MCF 10A (cell line): ENCODE results near the gene ZBP1. TPM values are rescaled to one million over a fixed set of nuclear protein-coding genes. Genes with fewer than 3 reads are reported as not detected.

Source experiments
- BruUV-seq: library from RNA; stranded (reverse); fragments of 400-500 nt; replicated peaks from 2 replicates; lab custom pipeline; 2021; lab: Mats Ljungman, UMichigan
- CTCF ChIA-PET: fragments of 300-600 bp; sonication (Branson Sonifier 250); formaldehyde crosslinking; extraction: SDS; loops from one replicate; lab custom pipeline; 2021; ENCODE audit warnings: antibody characterized with exemption, inconsistent platforms; lab: Yijun Ruan, JAX
- POLR2A ChIA-PET: fragments of 300-600, 350-650 bp; sonication (Branson Sonifier 250); formaldehyde crosslinking; extraction: SDS; loops from one replicate; lab custom pipeline; 2020; ENCODE audit warnings: antibody characterized with exemption, inconsistent platforms; lab: Yijun Ruan, JAX
- DNase-seq: peaks from one replicate; pipeline ENCODE4 v3.0.0-alpha.2; 2018; ENCODE audit not compliant: unreplicated experiment
- H3K27ac Mint-ChIP-seq: one replicate; pipeline ENCODE4 v1.8.0; 2022; ENCODE audit warnings: mild to moderate bottlenecking, low read depth, mixed read lengths; ENCODE audit not compliant: unreplicated experiment
- H3K27me3 Mint-ChIP-seq: one replicate; pipeline ENCODE4 v1.8.0; 2022; ENCODE audit warnings: mixed read lengths; ENCODE audit not compliant: insufficient read depth, unreplicated experiment
- H3K36me3 Mint-ChIP-seq: one replicate; pipeline ENCODE4 v1.8.0; 2022; ENCODE audit warnings: mild to moderate bottlenecking, moderate library complexity, mixed read lengths; ENCODE audit not compliant: insufficient read depth, unreplicated experiment
- H3K4me1 Mint-ChIP-seq: one replicate; pipeline ENCODE4 v1.8.0; 2022; ENCODE audit warnings: mixed read lengths; ENCODE audit not compliant: insufficient read depth, unreplicated experiment
- H3K4me3 Mint-ChIP-seq: one replicate; pipeline ENCODE4 v1.8.0; 2022; ENCODE audit warnings: mild to moderate bottlenecking, moderate library complexity, mixed read lengths; ENCODE audit not compliant: unreplicated experiment
- H3K9me3 Mint-ChIP-seq: one replicate; pipeline ENCODE4 v1.8.0; 2022; ENCODE audit warnings: mixed read lengths; ENCODE audit not compliant: unreplicated experiment
- CTCF ChIP-seq: fragments of 200-600 bp; IDR thresholded peaks from one replicate; pipeline ENCODE4 v1.8.0; 2022; ENCODE audit warnings: antibody characterized with exemption, mild to moderate bottlenecking; ENCODE audit not compliant: unreplicated experiment
- intact Hi-C: fragments of 100-400 bp; cut with micrococcal nuclease; formaldehyde crosslinking; loops from 2 replicates; pipeline ENCODE4 v1.14.1; 2022
- total RNA-seq: library from RNA; stranded (reverse); gene quantifications from 2 replicates; pipeline ENCODE4 v1.2.3, GENCODE V29; 2022

The ZBP1 gene
- total RNA-seq, 1 experiment from 2014 or later = not detected

GRCh38 chr20:57612916-57613315, 7.3 kb downstream of the ZBP1 start:
- Mint-ChIP-seq H3K4me3 (no peak overlapping the region), H3K27me3 (peaks cover 43% of the 10 kb centered on the region), H3K4me1 (no peaks in the 10 kb centered on the region), H3K9me3 (no peaks in the 10 kb centered on the region), H3K36me3 (no peaks in the 10 kb centered on the region), H3K27ac (no peak overlapping the region)
- POLR2A ChIA-PET = no interaction called here
- no peak for TF ChIP-seq CTCF
- CTCF ChIA-PET = interaction anchor here (0.6 to 2.2 kb wide), 5 partner anchors 9 to 475 kb away, joined by 3 to 8 read pairs (median 4); no protein-coding TSS in a partner anchor
- DNase-seq = no peak
- BruUV-seq = no TSS peak
- intact Hi-C loops = no loop called here

- H3K4me1 Mint-ChIP-seq = no peaks in the 10 kb centered on the region
- peaks cover 46% of the 10 kb centered on the region for H3K27me3 Mint-ChIP-seq
- ChIA-PET CTCF (interaction anchor here (0.6 to 2.4 kb wide), 4 partner anchors 10 to 607 kb away, joined by 3 to 12 read pairs (median 4); no protein-coding TSS in a partner anchor), POLR2A (no interaction called here)
- no peaks in the 10 kb centered on the region for H3K9me3 Mint-ChIP-seq
- intact Hi-C loops = no loop called here
- H3K36me3 Mint-ChIP-seq = no peaks in the 10 kb centered on the region
- no peak for TF ChIP-seq CTCF
- H3K27ac Mint-ChIP-seq = no peak overlapping the region
- no TSS peak for BruUV-seq
- H3K4me3 Mint-ChIP-seq = no peak overlapping the region
- DNase-seq = no peak
Measured at GRCh38 chr20:57612436-57612835, 7.8 kb downstream of the ZBP1 start.

GRCh38 chr20:57611586-57612311, 8.5 kb downstream of the ZBP1 start:
- ChIA-PET POLR2A (no interaction called here), CTCF (interaction anchor here (0.6 to 2.4 kb wide), 3 partner anchors 11 to 608 kb away, joined by 3 to 12 read pairs (median 8); no protein-coding TSS in a partner anchor)
- no peaks in the 10 kb centered on the region for H3K9me3 Mint-ChIP-seq
- H3K27ac Mint-ChIP-seq = no peak overlapping the region
- intact Hi-C loops = no loop called here
- DNase-seq = no peak
- no peak overlapping the region for H3K4me3 Mint-ChIP-seq
- no peak for TF ChIP-seq CTCF
- BruUV-seq = no TSS peak
- no peaks in the 10 kb centered on the region for H3K4me1 Mint-ChIP-seq
- no peaks in the 10 kb centered on the region for H3K36me3 Mint-ChIP-seq
- peaks cover 46% of the 10 kb centered on the region for H3K27me3 Mint-ChIP-seq

GRCh38 chr20:57610261-57610952, 9.8 kb downstream of the ZBP1 start:
- no peak overlapping the region for H3K4me3 Mint-ChIP-seq
- no peaks in the 10 kb centered on the region for H3K9me3 Mint-ChIP-seq
- no peaks in the 10 kb centered on the region for H3K4me1 Mint-ChIP-seq
- no peak for DNase-seq
- peaks cover 57% of the 10 kb centered on the region for H3K27me3 Mint-ChIP-seq
- no peak for TF ChIP-seq CTCF
- no TSS peak for BruUV-seq
- H3K27ac Mint-ChIP-seq = no peak overlapping the region
- no peaks in the 10 kb centered on the region for H3K36me3 Mint-ChIP-seq
- POLR2A ChIA-PET = no interaction called here
- intact Hi-C loops = no loop called here
- CTCF ChIA-PET = interaction anchor here (0.7 to 2.4 kb wide), 6 partner anchors 13 to 602 kb away, joined by 3 to 12 read pairs (median 4); no protein-coding TSS in a partner anchor
